Thoracic aorta (tissue), 2 donors: ENCODE results near the gene PROP1. TPM values are rescaled to one million over a fixed set of nuclear protein-coding genes. Genes with fewer than 3 reads are reported as not detected.
"Not testable (repeated sequence)": the region's sequence is repeated elsewhere in the genome, so short reads cannot be mapped to it uniquely, and the experiment has no call there.

Experiments used
- ATAC-seq: fragments of 150-250 bp; one replicate; pipeline ENCODE4 v1.8.0; 2017; ENCODE audit warnings: low read depth; ENCODE audit not compliant: insufficient number of reproducible peaks, low FRiP score
- DNase-seq: peaks from one replicate; pipeline ENCODE4 v3.0.0-alpha.2; 2020; ENCODE audit warnings: low spot score
- H3K27ac ChIP-seq, 2 donors: fragments of 200-600 bp; sonication (generic); 1 replicate in 1 of 2; 2 replicates in 1 of 2; pipeline ENCODE4 v1.5.1; 2016; ENCODE audit warnings: mild to moderate bottlenecking in 2 of 2, moderate library complexity in 2 of 2
- H3K27me3 ChIP-seq: fragments of 200-600 bp; sonication (generic); replicated peaks from 2 replicates; pipeline ENCODE4 v1.6.0; 2016; ENCODE audit warnings: mild to moderate bottlenecking; ENCODE audit not compliant: insufficient read depth
- H3K36me3 ChIP-seq: fragments of 200-600 bp; sonication (generic); one replicate; pipeline ENCODE4 v1.5.1; 2016
- H3K4me1 ChIP-seq, 2 donors: fragments of 200-600 bp; sonication (generic); 1 replicate in 1 of 2; 2 replicates in 1 of 2; pipeline versions ENCODE4 v1.5.1 to v1.6.0; 2016; ENCODE audit warnings: low read depth in 2 of 2, mild to moderate bottlenecking in 1 of 2; ENCODE audit not compliant: control insufficient read depth in 1 of 2
- H3K4me3 ChIP-seq: fragments of 200-600 bp; sonication (generic); 2 replicates; pipeline ENCODE4 v1.5.1; 2016; ENCODE audit warnings: mild to moderate bottlenecking
- H3K9me3 ChIP-seq: fragments of 200-600 bp; sonication (generic); 2 replicates; pipeline ENCODE4 v1.5.1; 2016
- CTCF ChIP-seq: fragments of 200-600 bp; sonication (generic); IDR thresholded peaks from one replicate; pipeline ENCODE4 v1.5.1; 2019; ENCODE audit warnings: antibody characterized with exemption
- total RNA-seq, 2 donors: library from RNA; depleted of rRNA; stranded (reverse); fragments of >200 nt; gene quantifications; one replicate each; pipeline versions ENCODE4 v1.1.0 to v1.2.3, GENCODE V29; 2016

Gene PROP1
- total RNA-seq, 2 donors from 2014 or later, result not detected

- no peak overlapping the region for H3K27ac ChIP-seq
- H3K4me3 ChIP-seq, result no peak overlapping the region
- no peak for DNase-seq
- H3K36me3 ChIP-seq, result no peaks in the 10 kb centered on the region
- no peak for TF ChIP-seq CTCF
- ATAC-seq, result no peak
- no peaks in the 10 kb centered on the region for H3K4me1 ChIP-seq
- no peaks in the 10 kb centered on the region for H3K9me3 ChIP-seq
- no peaks in the 10 kb centered on the region for H3K27me3 ChIP-seq
Observed at GRCh38 chr5:177958696-177959095, 37.3 kb downstream of the PROP1 start.

- no peaks in the 10 kb centered on the region for H3K9me3 ChIP-seq
- H3K36me3 ChIP-seq, result no peaks in the 10 kb centered on the region
- H3K4me1 ChIP-seq, result no peaks in the 10 kb centered on the region
- ATAC-seq, result no peak
- H3K27me3 ChIP-seq, result no peaks in the 10 kb centered on the region
- DNase-seq, result no peak
- TF ChIP-seq CTCF, result no peak
- H3K27ac ChIP-seq, result no peak overlapping the region
- H3K4me3 ChIP-seq, result no peak overlapping the region
Observed at GRCh38 chr5:177957241-177957640, 38.8 kb downstream of the PROP1 start.

DNA sequence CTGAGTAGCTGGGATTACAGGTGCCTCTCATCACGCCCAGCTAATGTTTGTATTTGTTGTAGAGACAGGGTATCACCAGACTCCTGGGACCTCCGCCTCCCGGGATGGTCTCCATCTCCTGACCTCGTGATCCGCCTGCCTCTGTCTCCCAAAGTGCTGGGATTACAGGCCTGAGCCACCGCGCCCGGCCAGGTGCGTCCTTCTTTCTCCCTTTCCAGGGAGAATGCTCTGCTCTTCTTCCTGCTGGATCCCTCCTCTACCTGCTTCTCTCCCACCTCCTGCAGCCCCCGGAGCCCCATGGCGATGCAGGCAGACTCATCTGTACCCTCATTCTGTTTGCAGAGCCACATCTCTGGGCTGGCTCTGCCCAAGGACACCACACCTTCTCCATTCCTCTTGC, 42.9 kb downstream of the PROP1 start:
- not testable (repeated sequence) for H3K9me3 ChIP-seq

GRCh38 chr5:177949656-177950055, 46.4 kb downstream of the PROP1 start:
- H3K27ac ChIP-seq, result not testable (repeated sequence)

More for the DNA sequence above, 42.9 kb downstream of the PROP1 start:
- H3K4me1 ChIP-seq, H3K36me3 ChIP-seq, DNase-seq, H3K27ac ChIP-seq, H3K27me3 ChIP-seq, ATAC-seq, H3K4me3 ChIP-seq: not testable (repeated sequence)

GRCh38 chr5:177949065-177949464, 47.0 kb downstream of the PROP1 start:
- not testable (repeated sequence) for H3K4me3 ChIP-seq, ATAC-seq, DNase-seq, H3K36me3 ChIP-seq, H3K27me3 ChIP-seq, H3K4me1 ChIP-seq, H3K27ac ChIP-seq, H3K9me3 ChIP-seq

More at GRCh38 chr5:177949656-177950055, 46.4 kb downstream of the PROP1 start:
- not testable (repeated sequence) for H3K4me3 ChIP-seq, H3K4me1 ChIP-seq, H3K36me3 ChIP-seq, H3K9me3 ChIP-seq, H3K27me3 ChIP-seq, DNase-seq, ATAC-seq

GRCh38 chr5:177947912-177948311, 48.1 kb downstream of the PROP1 start:
- H3K9me3 ChIP-seq, H3K27ac ChIP-seq, H3K27me3 ChIP-seq, H3K4me1 ChIP-seq, ATAC-seq, DNase-seq, H3K36me3 ChIP-seq, H3K4me3 ChIP-seq: not testable (repeated sequence)

DNA sequence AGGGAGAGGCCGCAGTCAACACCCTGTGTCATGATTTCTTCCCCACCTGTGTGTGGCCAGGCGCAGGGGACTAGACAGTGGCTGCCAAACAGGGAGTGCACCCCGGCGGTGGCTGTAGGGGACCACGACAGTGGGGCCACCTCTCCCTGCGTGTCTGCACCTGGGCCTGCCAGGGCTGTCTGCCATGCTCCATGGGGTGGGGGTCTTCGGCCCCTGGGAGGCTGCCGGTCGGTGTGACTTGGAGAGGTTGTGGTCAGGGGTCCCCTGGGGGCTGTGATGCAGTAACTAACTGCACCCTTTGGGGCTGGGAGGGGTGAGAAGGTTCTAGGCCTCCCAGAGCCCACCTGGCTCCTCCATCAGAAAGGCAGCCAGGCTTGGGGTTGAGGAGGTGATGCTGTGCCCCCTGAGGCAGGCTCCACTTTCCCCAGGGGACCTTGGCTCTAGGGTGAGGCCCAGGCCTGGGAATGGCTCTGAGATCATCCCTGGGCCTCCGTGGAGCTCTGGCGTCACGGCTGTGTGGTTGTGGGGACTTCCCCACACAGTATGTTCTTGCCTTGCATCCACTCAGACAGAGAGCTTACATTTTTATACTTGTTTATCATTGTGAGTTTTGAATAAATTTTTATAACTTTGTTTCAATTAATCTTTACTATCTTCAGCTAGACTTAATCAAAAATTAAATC, 50.3 kb downstream of the PROP1 start:
- ATAC-seq, H3K27ac ChIP-seq: not testable (repeated sequence)

GRCh38 chr5:177945145-177945544, 50.9 kb downstream of the PROP1 start:
- H3K36me3 ChIP-seq, H3K4me3 ChIP-seq, ATAC-seq: not testable (repeated sequence)

More for the DNA sequence above, 50.3 kb downstream of the PROP1 start:
- H3K27me3 ChIP-seq, H3K4me3 ChIP-seq, H3K36me3 ChIP-seq, H3K4me1 ChIP-seq, H3K9me3 ChIP-seq, DNase-seq: not testable (repeated sequence)

DNA sequence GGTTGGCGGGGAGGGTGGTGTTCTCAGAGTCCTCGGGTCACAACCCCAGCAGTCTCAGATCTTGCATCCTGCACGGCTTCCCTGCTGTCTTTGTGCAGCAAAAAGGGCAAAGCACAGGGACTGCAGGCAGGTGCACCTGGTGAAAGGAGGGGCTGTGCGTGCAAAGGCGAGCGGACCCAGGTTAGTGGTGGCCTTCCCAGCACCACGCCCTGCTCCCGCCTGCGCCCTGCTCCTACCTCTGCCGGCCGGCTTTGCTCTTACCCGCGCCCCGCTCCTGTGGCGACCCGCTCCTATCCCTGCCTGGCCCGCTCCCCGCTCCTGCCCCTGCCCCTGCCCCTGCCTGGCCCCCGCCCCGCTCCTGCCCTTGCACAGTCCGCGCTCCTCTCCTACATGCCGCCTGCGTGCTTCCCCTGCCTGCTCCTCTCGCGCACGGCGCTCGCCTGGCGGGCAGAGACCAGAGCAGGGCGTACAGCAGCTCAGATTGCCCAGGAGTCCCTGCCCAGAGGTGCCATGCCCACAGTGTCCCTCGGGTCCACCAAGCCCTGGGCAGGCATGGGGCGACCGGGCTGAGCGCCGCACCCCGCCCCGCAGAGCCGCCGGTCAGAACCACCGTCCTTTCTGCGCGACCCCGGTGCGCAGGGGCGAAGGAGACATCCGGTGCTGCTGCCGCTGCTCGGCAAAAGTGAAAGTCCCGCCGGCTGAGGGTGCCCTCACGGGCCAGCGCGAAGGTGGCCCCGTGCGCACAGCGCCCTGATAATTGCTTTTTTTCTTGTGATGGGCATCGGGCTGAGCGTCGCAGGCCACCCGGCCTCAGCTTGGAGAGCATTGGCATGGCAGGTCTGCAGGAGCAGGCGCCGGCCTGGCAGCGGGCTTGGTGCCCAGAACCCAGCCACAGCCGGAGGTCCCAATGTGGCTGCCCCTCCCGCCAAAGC, 52.0 kb downstream of the PROP1 start:
- not testable (repeated sequence) for H3K9me3 ChIP-seq, ATAC-seq, H3K27ac ChIP-seq, H3K36me3 ChIP-seq, H3K4me1 ChIP-seq, DNase-seq, H3K27me3 ChIP-seq
- H3K4me3 ChIP-seq, result peak overlapping the region; percentile 48

More at GRCh38 chr5:177945145-177945544, 50.9 kb downstream of the PROP1 start:
- not testable (repeated sequence) for DNase-seq, H3K4me1 ChIP-seq, H3K27ac ChIP-seq, H3K9me3 ChIP-seq, H3K27me3 ChIP-seq

- not testable (repeated sequence) for DNase-seq, H3K36me3 ChIP-seq, H3K4me1 ChIP-seq, H3K27me3 ChIP-seq, H3K9me3 ChIP-seq, H3K27ac ChIP-seq, ATAC-seq, H3K4me3 ChIP-seq
Observed at GRCh38 chr5:177942896-177943295, 53.1 kb downstream of the PROP1 start.
